Measurements from ENCODE around the gene SHANK1.

The SHANK1 gene

GRCh38 chr19:50695251-50696093 is 24.1 kb downstream of the SHANK1 start:
- H3K36me3 ChIP-seq (ENCODE audit: insufficient read depth, low read length) = no peaks in the 10 kb centered on the region
- H3K27ac ChIP-seq (ENCODE audit: low read depth, low read length) = no peak overlapping the region
- H3K9ac ChIP-seq (ENCODE audit: low read length) = no peak overlapping the region
- H3K9me3 ChIP-seq (ENCODE audit: low read length) = no peaks in the 10 kb centered on the region
- no peak overlapping the region for H3K4me3 ChIP-seq (ENCODE audit: low read depth in 1 of 2, low read length in 2 of 2)
- H3K4me1 ChIP-seq (ENCODE audit: insufficient read depth, low read length) = no peaks in the 10 kb centered on the region
- H3K27me3 ChIP-seq (ENCODE audit: control insufficient read depth in 1 of 2, insufficient read depth in 2 of 2, low read length in 2 of 2) = peaks cover 12 to 28% of the 10 kb centered on the region in 2 donors

- no peak overlapping the region for H3K4me3 ChIP-seq (ENCODE audit: low read depth in 1 of 2, low read length in 2 of 2)
- peaks cover 12 to 28% of the 10 kb centered on the region in 2 donors for H3K27me3 ChIP-seq (ENCODE audit: control insufficient read depth in 1 of 2, insufficient read depth in 2 of 2, low read length in 2 of 2)
Measured at GRCh38 chr19:50694815-50695145, 24.8 kb downstream of the SHANK1 start.

GRCh38 chr19:50693064-50693975 is 26.3 kb downstream of the SHANK1 start:
- Histone ChIP-seq H3K4me1 (ENCODE audit: insufficient read depth, low read length) (no peaks in the 10 kb centered on the region), H3K9me3 (ENCODE audit: low read length) (no peaks in the 10 kb centered on the region), H3K27ac (ENCODE audit: low read depth, low read length) (no peak overlapping the region), H3K36me3 (ENCODE audit: insufficient read depth, low read length) (no peaks in the 10 kb centered on the region), H3K27me3 (ENCODE audit: control insufficient read depth in 1 of 2, insufficient read depth in 2 of 2, low read length in 2 of 2) (peaks cover 9 to 28% of the 10 kb centered on the region in 2 donors), H3K9ac (ENCODE audit: low read length) (no peak overlapping the region), H3K4me3 (ENCODE audit: low read depth in 1 of 2, low read length in 2 of 2) (no peak overlapping the region)

More at GRCh38 chr19:50694815-50695145, 24.8 kb downstream of the SHANK1 start:
- H3K36me3 ChIP-seq (ENCODE audit: insufficient read depth, low read length) = no peaks in the 10 kb centered on the region
- H3K27ac ChIP-seq (ENCODE audit: low read depth, low read length) = no peak overlapping the region
- H3K9me3 ChIP-seq (ENCODE audit: low read length) = no peaks in the 10 kb centered on the region
- H3K4me1 ChIP-seq (ENCODE audit: insufficient read depth, low read length) = no peaks in the 10 kb centered on the region
- H3K9ac ChIP-seq (ENCODE audit: low read length) = no peak overlapping the region

- Histone ChIP-seq H3K4me1 (ENCODE audit: insufficient read depth, low read length) (no peaks in the 10 kb centered on the region), H3K27ac (ENCODE audit: low read depth, low read length) (no peak overlapping the region), H3K36me3 (ENCODE audit: insufficient read depth, low read length) (no peaks in the 10 kb centered on the region), H3K27me3 (ENCODE audit: control insufficient read depth in 1 of 2, insufficient read depth in 2 of 2, low read length in 2 of 2) (peaks cover 9 to 45% of the 10 kb centered on the region in 2 donors), H3K9ac (ENCODE audit: low read length) (no peak overlapping the region), H3K9me3 (ENCODE audit: low read length) (no peaks in the 10 kb centered on the region), H3K4me3 (ENCODE audit: low read depth in 1 of 2, low read length in 2 of 2) (no peak overlapping the region)
Measured at GRCh38 chr19:50690439-50690838, 29.2 kb downstream of the SHANK1 start.

GRCh38 chr19:50688766-50689165 is 30.8 kb downstream of the SHANK1 start:
- no peak overlapping the region for H3K4me3 ChIP-seq (ENCODE audit: low read depth in 1 of 2, low read length in 2 of 2)
- no peaks in the 10 kb centered on the region for H3K9me3 ChIP-seq (ENCODE audit: low read length)
- no peaks in the 10 kb centered on the region for H3K36me3 ChIP-seq (ENCODE audit: insufficient read depth, low read length)

GRCh38 chr19:50686310-50687032 is 33.1 kb downstream of the SHANK1 start:
- Histone ChIP-seq H3K27ac (ENCODE audit: low read depth, low read length) (no peak overlapping the region), H3K4me3 (ENCODE audit: low read depth in 1 of 2, low read length in 2 of 2) (no peak overlapping the region), H3K4me1 (ENCODE audit: insufficient read depth, low read length) (no peaks in the 10 kb centered on the region), H3K9me3 (ENCODE audit: low read length) (no peaks in the 10 kb centered on the region), H3K27me3 (ENCODE audit: control insufficient read depth in 1 of 2, insufficient read depth in 2 of 2, low read length in 2 of 2) (peaks cover 0 to 27% of the 10 kb centered on the region in 2 donors), H3K36me3 (ENCODE audit: insufficient read depth, low read length) (no peaks in the 10 kb centered on the region), H3K9ac (ENCODE audit: low read length) (no peak overlapping the region)

More at GRCh38 chr19:50688766-50689165, 30.8 kb downstream of the SHANK1 start:
- no peaks in the 10 kb centered on the region for H3K4me1 ChIP-seq (ENCODE audit: insufficient read depth, low read length)
- no peak overlapping the region for H3K9ac ChIP-seq (ENCODE audit: low read length)
- H3K27ac ChIP-seq (ENCODE audit: low read depth, low read length) = no peak overlapping the region
- peaks cover 4 to 39% of the 10 kb centered on the region in 2 donors for H3K27me3 ChIP-seq (ENCODE audit: control insufficient read depth in 1 of 2, insufficient read depth in 2 of 2, low read length in 2 of 2)

- no peaks in the 10 kb centered on the region for H3K4me1 ChIP-seq (ENCODE audit: insufficient read depth, low read length)
- no peak overlapping the region for H3K27ac ChIP-seq (ENCODE audit: low read depth, low read length)
- no peak overlapping the region for H3K9ac ChIP-seq (ENCODE audit: low read length)
- peaks cover 0 to 14% of the 10 kb centered on the region in 2 donors for H3K27me3 ChIP-seq (ENCODE audit: control insufficient read depth in 1 of 2, insufficient read depth in 2 of 2, low read length in 2 of 2)
- H3K36me3 ChIP-seq (ENCODE audit: insufficient read depth, low read length) = no peaks in the 10 kb centered on the region
- no peaks in the 10 kb centered on the region for H3K9me3 ChIP-seq (ENCODE audit: low read length)
- H3K4me3 ChIP-seq (ENCODE audit: low read depth in 1 of 2, low read length in 2 of 2) = no peak overlapping the region
Measured at GRCh38 chr19:50679177-50680125, 40.2 kb downstream of the SHANK1 start.

GRCh38 chr19:50678323-50678722 is 41.3 kb downstream of the SHANK1 start:
- Histone ChIP-seq H3K27ac (ENCODE audit: low read depth, low read length) (no peak overlapping the region), H3K4me3 (ENCODE audit: low read depth in 1 of 2, low read length in 2 of 2) (no peak overlapping the region), H3K27me3 (ENCODE audit: control insufficient read depth in 1 of 2, insufficient read depth in 2 of 2, low read length in 2 of 2) (peaks cover 0 to 14% of the 10 kb centered on the region in 2 donors), H3K4me1 (ENCODE audit: insufficient read depth, low read length) (no peaks in the 10 kb centered on the region), H3K9ac (ENCODE audit: low read length) (no peak overlapping the region), H3K36me3 (ENCODE audit: insufficient read depth, low read length) (no peaks in the 10 kb centered on the region), H3K9me3 (ENCODE audit: low read length) (no peaks in the 10 kb centered on the region)

- peaks cover 0 to 14% of the 10 kb centered on the region in 2 donors for H3K27me3 ChIP-seq (ENCODE audit: control insufficient read depth in 1 of 2, insufficient read depth in 2 of 2, low read length in 2 of 2)
- H3K36me3 ChIP-seq (ENCODE audit: insufficient read depth, low read length) = no peaks in the 10 kb centered on the region
- H3K9ac ChIP-seq (ENCODE audit: low read length) = no peak overlapping the region
- H3K27ac ChIP-seq (ENCODE audit: low read depth, low read length) = no peak overlapping the region
- no peak overlapping the region for H3K4me3 ChIP-seq (ENCODE audit: low read depth in 1 of 2, low read length in 2 of 2)
- no peaks in the 10 kb centered on the region for H3K4me1 ChIP-seq (ENCODE audit: insufficient read depth, low read length)
- no peaks in the 10 kb centered on the region for H3K9me3 ChIP-seq (ENCODE audit: low read length)
Measured at GRCh38 chr19:50677636-50678035, 42.0 kb downstream of the SHANK1 start.

GRCh38 chr19:50676625-50677197 is 42.9 kb downstream of the SHANK1 start:
- H3K36me3 ChIP-seq (ENCODE audit: insufficient read depth, low read length) = no peaks in the 10 kb centered on the region
- no peaks in the 10 kb centered on the region for H3K9me3 ChIP-seq (ENCODE audit: low read length)
- H3K4me1 ChIP-seq (ENCODE audit: insufficient read depth, low read length) = no peaks in the 10 kb centered on the region

More at GRCh38 chr19:50676625-50677197, 42.9 kb downstream of the SHANK1 start:
- Histone ChIP-seq H3K9ac (ENCODE audit: low read length) (no peak overlapping the region), H3K4me3 (ENCODE audit: low read depth in 1 of 2, low read length in 2 of 2) (no peak overlapping the region), H3K27me3 (ENCODE audit: control insufficient read depth in 1 of 2, insufficient read depth in 2 of 2, low read length in 2 of 2) (peaks cover 0 to 14% of the 10 kb centered on the region in 2 donors), H3K27ac (ENCODE audit: low read depth, low read length) (no peak overlapping the region)
